Myocyte (in vitro differentiated cells): ENCODE results near the gene MKLN1. TPM values are rescaled to one million over a fixed set of nuclear protein-coding genes. Genes with fewer than 3 reads are reported as not detected.
"Not testable (repeated sequence)": the region's sequence is repeated elsewhere in the genome, so short reads cannot be mapped to it uniquely, and the experiment has no call there.

Experiments
- DNase-seq: peaks from one replicate; pipeline ENCODE4 v3.0.0-alpha.2; 2012; ENCODE audit warnings: low read depth
- total RNA-seq: library from RNA; depleted of rRNA; stranded (reverse); fragments of >200 nt; gene quantifications from 2 replicates; pipeline ENCODE4 v1.2.3, GENCODE V29; 2014

The MKLN1 gene
- total RNA-seq, 1 donor from 2014 or later: 38.0 TPM

DNA sequence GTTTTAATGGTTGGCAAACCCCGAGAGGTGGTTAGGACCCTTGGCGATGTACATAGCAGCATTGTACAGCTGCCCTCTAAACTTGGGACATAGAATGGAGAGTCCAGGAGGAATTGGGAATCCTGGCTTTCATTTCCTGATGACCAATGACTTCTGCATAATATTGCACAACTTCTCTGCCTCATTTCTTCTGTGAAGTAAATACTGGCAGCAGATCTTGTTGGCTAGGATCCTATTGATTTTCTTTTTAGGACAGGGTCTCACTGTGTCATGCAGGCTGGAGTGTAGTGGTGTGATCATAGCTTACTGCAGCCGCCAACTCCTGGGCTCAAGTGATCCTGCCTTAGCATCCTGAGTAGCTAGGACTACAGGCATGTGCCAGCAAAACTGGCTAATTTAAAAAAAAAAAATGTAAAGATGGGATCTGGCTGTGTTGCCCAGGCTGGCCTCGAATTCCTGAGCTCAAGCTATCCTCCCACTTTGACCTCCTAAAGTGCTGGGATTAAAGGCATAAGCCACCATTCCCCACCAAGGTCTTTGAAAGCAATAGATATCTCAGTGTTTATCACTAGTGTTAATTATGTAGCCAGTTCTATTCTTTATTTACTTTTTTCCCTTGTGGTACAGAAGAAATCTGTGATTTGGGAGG is 170.7 kb downstream of the MKLN1 start:
- no peak for DNase-seq

DNA sequence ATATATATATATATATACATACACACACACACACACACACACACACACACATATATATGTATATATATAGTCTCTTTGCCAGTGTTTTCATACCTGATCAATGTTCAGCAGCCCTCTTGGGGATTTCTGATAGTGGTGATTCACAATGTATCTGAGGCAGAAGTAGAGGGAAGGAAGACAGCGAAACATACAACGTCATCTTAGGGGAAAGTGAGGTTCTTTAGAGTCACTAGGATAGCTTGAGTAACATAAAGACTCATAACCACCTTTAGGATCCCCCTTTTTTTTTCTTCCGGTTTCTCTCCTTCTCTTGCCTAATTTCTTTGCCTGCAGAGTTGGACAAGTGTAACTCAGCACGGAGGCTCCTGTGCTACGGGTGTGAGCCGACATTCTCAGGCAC is 172.1 kb downstream of the MKLN1 start:
- no peak for DNase-seq

DNA sequence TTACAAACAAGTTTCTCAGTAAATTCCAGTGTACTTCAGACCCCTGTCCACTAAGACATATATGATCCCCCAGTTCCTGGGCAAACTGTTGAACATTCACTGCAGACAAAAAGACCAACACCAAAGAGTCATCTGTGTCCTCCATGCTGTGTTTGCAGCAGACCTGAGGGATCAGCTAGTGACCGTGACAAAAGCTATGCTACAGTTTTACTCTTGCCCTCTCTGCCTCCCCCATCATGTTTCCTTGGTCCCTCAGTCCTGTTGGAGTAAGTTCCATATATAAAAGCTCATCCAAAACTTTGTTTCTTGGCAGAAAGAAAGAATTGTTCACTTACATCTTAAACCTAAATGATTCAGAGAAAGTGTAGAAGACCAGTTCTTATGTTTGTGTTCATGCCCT is 172.7 kb downstream of the MKLN1 start:
- DNase-seq: no peak

DNA sequence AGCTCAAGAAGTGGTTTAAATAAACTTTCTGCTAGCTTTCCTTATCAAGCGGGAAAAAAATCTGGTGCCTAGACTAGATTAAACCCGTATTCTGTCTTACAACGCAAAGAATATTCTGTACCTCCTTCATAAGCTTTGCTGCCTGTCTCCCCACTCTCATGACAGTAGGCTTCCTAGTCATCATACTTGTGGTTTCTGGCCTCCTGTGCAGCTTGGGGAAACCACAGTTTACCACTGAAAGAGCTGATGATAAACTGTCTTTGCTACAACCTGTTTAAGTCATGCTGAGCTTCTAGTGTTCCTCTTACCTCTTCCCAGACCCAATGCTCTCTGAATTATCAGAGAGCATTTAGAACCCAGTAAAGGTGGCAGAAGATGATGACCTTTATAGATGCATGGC is 173.7 kb downstream of the MKLN1 start:
- DNase-seq: peak; percentile 82

DNA sequence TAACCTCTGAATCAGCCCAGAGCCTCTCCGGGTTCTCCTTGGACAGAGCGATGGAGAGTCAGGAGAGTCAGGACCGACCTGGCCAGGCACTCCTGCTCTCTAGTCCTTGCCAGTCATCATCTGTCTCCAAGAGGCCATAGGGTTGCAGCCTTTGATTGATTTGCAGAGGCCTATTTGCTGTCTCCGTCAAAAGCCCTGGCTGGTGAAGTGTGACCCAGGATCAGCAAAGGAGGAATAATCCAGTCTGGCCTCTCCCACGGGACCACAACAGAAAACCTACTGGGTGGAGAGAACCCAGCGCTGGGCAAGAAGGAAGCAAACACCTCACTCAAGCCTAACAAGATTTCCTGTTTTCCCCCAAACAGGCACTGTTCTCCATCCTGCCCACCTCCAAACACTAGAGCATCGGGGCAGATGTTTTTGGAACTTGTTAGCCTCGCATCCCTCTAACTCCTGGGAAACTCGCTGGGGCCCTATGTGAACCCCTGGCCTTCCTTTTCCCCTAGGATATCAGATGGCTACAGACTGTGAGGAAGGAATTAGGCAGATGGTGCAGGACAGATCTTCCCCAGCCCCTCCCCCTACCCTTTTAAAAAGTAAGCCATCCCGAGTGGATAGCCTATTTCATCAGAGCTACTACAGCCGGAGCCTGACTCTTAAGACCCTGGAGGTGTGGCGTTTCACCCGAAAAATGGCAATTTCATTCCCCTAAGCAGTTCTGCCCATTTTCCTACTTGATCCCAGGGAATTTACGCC is 174.4 kb downstream of the MKLN1 start:
- DNase-seq: no peak

DNA sequence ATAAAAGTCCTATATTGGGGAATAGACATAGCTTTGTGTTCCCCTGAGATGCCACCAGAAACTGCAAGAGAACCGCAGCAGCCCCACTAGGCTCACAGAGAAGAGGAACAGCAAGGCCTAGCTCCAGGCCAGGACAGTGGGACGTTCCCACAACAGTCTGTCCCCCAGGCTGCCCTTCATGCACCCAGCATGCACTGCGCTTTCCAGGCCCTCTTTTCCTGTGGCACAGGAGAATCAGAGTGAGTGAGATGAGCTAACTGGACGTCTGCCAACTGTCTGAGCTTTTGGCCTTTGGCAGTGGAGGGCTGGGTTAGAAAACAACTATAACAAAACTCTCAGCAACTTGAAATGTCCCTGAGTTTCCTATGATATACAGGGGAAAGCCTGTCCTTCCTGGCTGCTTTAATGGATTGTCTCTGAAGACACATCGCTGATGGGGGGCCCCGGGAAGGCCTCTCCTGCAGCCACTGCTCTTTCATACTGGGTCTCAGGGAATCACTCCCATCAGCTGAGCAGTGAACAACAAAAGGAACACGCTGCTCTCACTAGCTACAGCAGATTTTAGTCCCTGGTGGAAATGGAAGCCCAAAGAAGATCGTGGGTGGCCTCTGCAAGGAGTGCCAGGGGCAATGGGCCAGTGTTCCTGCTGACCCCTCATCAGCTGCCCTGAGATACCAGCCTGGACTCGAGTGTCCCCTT is 175.3 kb downstream of the MKLN1 start:
- DNase-seq: peak; percentile 75

DNA sequence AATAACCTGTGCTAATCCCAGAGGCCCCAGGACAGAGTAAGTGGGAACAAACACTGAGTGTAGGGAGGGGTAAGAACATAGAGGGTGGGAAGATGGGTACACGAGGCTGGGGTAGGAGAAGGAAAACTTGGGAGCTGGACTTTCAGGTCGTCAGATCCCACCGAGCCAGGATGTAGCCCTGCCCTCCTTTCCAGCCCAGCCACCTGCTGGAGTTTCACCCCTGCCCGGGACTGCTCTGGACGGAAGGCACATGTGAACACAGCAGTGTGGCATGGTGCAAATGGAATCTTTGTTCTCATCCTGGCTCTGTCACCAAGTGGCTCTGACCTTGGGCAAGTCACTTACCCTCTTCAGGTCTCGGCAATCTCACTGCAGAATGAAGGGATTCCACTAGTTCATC is 176.0 kb downstream of the MKLN1 start:
- DNase-seq: no peak

DNA sequence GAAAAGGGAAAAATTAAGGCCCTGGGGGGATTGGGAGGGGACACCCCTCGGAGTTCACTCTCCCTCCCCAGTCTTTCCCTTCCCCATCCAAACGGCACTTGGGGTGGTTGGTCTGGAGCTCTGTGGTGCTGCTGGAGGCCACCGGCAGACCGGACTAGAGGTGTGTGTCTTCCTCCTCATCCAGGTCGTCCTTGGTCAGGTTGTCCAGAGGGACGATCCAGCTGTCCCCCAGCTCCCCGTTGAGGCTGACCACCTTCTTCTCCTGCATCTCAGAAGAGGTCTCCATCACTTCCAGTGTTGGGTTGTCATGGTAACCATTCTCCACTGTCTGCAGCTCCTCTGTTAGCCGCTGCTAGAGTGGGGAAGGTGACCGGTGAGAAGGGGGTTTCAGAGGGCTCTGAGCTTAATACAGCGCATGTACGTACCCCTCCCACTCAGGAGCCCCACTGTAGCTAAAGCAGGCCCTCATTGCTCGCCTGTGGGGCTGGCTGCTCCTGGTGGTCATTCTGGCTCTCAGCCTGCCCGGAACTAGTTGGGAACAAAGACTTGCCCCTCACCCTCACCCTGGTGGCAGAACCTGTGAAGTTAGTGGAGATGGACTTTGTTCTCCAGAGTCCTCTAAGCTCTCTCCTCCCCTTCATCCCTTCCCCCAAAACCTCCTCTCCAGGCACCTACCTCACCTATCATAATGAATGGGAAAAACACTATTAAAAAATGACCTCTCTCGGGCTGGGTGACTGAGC is 176.7 kb downstream of the MKLN1 start:
- no peak for DNase-seq

DNA sequence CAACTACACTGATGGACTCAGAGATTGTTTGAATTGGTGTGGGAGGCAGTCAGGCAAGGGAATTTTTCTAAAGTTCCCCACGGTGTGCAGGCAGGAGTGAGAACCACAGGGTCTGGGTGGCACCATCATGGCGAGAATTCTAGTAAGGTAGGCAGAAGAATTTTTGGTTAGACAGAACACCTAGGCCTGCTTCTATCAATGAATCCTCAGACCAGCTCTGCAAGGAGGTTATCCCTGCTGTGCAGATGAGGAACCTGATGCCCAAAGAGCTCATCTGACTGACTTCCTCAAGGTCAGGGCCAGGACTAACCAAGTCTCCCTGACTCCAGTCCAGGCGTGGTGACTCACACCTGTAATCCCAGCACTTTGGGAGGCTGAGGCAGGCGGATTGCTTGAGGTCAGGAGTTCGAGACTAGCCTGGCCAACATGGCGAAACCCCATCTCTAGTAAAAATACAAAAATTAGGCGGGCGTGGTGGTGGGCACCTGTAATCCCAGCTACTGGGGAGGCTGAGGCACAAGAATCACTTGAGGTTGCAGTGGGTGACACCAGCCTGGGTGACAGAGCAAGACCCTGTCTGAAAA is 177.5 kb downstream of the MKLN1 start:
- DNase-seq: not testable (repeated sequence)

DNA sequence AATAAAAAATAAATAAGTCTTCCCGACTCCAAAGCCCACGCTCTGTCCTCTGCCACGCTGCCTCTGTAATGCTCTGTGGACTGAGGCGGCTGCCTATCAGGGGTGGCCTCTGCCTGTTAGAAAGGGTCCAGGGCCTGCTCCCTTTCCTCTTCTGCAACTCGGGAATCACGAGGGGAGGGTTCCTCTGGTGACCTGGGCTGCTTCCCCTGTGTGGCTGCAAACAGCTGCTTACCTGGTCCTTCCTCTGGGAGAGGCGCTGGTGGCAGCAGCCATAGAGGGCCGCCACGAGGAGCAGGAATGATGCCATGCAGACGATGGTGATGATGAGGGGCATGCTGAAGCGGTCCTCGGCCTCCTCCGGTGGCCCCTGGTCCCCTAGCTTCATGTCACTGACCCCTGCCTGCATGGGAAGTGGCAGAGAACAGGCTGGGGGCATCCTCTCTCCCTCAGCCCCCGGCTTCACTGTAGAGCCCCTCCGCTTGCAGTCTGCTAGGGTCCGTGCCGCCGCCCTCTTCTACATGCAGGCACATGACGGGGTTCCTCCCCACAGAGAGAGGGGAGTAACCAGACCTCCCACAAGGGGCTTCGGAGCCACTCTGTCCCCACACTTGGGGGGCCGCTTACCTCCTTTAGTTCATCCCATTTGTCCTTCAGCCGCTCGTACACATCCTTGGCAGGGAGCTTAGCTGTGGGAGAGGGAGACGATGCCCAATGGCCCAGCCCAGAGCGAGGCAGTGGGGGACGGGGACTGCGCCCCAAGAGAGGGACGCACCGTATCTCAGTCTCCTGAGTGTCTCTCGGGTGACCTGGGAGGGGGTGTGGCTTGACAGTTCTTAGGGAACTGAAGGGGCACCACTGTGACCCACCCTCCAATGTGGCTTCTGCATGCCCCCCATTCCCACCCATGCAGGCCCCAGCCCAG is 178.2 kb downstream of the MKLN1 start:
- no peak for DNase-seq

DNA sequence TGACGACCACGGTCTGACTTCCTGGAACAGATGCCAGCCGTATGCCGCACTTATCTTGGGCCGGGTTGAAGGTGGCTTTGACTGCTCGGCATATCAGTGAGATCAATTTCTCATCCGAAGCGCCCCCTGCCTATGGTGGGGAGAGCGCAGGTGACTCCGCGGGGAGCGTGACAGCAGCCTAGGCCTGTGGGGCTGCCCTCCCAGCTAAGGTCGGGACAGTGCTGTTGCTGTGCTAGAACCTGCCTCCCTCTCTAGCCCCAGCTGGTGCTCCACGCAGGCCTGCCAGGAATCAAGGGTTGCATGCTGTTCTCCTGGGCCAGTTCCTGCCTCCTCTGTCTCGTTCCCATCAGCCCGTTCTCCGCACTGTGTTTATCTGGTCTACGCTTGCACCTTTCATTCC is 178.9 kb downstream of the MKLN1 start:
- no peak for DNase-seq

DNA sequence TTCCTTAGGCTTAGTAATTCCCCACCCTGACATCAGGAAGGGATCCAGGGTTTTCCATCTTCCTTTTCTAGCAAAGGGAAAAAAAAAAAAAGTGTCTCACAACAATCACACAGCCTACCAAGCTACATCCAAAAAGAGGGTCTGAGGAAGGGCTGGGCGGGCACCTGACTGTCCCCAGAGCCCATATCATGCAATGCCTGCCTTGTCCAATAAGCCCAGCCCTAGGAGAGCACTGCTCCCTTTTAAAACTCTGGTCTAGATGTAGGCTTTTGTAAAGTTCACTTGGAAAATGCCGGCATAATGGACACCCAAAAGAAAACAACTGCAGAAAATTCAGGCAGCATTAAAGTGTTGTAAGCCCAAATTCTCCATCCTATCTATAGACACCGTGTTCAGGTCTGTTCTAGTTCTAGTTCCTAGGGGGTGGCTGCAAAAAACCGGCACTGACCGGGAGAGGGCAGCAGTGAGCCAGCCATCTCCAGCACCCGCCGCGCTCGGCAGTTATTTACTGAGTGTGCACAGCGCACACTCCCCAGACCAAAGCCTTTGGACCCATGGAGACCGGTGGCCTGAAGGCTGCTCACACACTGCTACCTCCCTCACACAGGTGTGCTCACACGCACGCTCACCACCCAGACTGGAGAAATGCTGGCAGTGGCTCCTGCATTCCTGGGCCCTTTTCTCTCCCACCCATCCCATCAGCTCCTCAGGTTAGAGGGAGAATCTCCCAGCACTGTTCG is 180.1 kb downstream of the MKLN1 start:
- DNase-seq: peak; percentile 84

DNA sequence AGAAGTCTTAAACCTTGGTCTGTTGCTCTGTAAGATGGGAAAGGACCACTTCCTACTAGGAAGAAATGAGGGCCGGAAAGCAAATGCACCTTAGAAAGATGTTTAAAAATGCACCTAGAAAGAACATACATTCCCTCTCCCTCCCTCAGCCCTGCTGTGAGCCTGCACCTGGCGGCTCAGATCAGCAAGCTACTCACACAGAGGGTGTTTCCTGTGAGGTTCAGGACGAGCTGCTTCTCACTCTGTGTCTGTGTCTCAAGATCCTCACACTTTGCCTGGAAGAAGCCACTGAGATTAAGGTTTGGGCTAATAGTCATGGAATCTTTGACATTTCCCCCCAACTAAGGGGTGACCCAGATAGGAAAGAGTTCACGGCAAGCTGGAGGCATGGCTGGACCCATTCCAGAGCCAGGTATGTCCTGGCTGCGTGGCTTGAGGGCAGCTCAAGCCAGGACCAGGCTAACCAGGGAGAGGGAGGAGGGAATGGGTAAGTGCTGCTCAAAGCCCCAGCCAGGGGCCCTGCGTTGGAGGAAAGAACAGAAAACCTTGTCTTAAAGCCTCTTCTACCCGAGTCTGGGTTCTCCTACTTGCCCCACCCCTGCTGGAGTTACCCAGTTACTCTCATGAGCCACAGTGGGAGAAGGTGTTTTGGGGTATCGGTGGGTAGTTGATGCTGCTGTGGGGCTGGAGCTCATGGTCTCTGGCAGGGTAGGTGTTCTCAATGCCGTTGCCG is 181.2 kb downstream of the MKLN1 start:
- no peak for DNase-seq

DNA sequence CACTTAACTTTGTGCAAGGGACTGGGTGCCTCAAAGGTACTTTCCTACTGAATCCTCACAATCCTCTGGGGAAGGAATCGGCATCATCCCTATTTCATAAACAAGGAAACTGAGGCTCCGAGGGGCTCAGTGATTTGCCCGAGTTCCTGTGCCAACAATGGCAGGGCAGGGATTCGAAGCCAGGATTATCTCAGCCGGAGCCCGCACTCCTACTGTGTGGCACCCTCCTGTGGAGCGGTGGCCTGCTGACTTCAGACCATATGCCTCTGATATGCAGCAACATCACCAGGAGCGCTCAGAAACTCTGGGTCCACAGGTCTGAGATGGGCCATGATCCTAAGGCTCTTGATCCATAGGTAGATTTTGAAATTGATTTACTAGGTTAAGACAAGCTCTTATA is 182.1 kb downstream of the MKLN1 start:
- DNase-seq: no peak

DNA sequence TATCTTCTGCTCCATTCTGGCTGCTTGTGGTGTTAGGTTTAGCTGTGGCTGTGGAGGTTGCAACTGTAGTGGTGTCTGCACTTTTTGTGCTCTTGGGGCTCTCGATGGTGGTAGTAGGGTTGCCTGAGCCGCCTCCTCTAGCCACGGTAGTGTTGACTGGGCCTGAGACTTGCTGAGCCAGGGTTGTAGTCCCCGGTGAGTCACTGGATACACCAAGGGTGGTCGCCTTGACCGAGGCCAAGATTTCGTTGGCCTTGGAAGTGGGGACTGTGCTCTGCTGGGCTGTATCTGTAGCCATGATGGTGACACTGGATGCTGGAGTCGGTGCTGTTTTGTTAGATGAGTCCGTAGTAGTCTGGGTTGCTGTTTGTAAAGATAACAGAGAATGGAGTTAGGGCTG is 183.4 kb downstream of the MKLN1 start:
- no peak for DNase-seq

DNA sequence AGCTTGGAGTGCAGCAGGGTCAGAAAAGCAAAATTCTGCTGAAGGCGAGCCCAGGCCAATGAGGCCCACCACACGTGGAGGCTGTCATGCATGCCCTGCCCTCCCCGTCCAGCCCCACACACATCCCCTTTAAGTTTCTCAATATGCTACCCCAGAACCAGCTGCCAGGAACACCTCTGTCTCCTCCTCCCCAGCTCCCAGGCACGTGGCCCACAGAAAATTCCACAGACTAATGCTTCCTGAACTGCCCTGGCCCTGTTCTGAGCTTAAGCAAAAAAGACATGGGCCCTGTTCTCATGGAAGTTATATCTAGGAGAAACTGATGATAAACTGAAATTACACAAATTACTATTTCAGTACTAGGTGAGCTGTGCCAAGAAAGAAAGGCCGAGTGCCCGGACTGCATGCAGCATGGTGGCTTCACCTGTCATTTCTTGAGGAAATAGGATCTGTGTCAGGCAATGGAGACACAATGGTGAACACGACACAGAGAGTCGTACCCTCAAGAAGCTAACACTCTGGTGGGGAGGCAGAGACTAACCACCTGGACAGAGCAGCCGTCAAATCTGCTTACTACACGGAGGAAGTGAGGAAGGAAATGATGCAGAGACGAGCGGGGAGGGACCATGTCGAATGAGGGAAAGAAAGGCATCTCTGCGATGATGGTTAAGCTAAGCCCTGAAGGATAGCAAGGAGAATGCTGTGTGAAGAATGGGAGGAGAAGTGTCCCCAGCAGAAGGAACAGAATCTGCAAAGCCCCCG is 184.3 kb downstream of the MKLN1 start:
- peak; percentile 24 for DNase-seq

DNA sequence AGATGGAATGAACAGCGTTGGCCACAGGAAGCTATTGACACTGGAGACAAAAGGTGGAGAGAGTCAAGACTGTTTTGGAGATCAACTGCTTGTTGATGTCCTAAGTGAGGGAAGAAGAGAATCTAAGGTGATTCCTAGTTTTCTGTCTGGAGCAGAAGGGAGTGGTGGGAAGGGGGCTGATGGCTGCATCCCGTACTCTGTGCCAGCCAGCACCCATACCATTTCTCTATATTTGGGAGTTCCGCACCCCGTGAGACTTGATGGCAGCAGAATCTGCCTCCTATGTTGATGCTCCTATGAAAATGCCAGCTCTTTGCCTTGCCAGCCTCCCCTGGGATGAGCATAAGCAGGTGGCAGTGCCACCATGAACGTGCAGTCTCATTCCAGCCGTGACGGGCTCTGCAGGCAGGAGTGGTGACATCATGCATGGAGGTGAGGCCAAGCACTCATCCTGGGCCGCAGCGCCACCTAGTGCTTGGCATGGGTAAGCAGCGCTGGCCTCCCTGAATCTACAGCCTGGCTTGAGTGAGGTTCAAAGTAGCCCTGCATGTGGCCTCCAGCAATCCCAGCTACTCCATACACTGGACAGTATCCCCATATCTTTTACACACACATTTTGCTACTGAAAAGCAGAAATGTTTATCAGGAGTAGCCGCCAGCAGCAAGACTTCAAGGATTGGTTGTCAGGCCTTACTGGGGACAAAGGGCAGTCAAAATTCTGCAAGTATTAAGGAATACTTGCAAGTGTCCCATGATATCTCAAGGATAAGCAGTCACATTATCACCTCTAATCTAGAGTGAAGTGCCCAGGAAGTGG is 185.8 kb downstream of the MKLN1 start:
- DNase-seq: peak; percentile 94
